A549 (cell line): ENCODE results near the gene PHLDA1.

Experiments
- POLR2A ChIP-seq: IDR thresholded peaks from 2 replicates; pipeline ENCODE4 v1.6.1; 2012; ENCODE audit warnings: mild to moderate bottlenecking, low read length
- RAD21 ChIP-seq, 2 experiments: fragments of >200 bp in 1 of 2; sonication (Bioruptor Twin) in 1 of 2; formaldehyde crosslinking in 1 of 2; IDR thresholded peaks in 1 of 2; conservative IDR thresholded peaks in 1 of 2; 2 replicates in 1 of 2; 3 replicates in 1 of 2; pipeline ENCODE4 v1.6.1; 2012 to 2018; ENCODE audit warnings: inconsistent platforms in 1 of 2

DNA sequence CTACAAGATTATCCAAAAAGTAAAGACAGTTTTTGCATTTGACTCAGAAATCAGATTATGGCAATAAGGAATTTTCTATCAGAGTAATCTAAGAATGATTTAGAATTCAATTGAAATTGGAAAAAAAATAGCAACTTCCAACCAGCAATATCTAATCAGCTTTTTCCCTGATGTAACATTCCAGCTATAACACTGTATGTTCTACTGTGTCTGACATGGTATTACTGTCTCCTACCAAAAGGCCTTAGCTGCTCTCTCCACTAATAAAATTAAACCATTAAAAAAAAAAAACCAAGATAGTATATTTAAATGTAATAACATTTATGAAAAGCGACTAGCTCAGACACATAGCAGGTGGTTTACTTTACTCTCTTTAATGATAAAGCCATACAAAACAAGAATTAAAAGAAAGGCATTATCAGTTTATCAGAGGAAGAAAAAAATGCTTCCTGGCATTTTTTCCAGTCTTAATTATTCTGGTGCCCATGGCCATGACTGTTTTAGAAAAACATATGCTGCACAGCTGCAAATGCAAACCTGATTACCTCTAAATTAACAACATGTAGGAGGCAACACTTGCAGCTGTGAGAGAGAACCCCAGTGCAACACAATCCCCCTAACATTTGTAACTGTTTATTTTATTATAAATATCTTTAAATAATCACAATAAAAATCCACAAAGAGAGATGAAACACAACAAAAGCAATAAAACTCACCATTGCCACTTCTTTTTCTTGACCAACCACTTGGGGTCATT is 28.8 kb downstream of the PHLDA1 start:
- no peak for TF ChIP-seq POLR2A
- no peak for TF ChIP-seq RAD21 (conservative IDR thresholded peaks at IDR 0.05 in 1 of 2, IDR thresholded peaks at IDR 0.05 in 1 of 2)
